Calu3 (cell line): Measurements from ENCODE around the gene MOAP1. TPM values are rescaled to one million over a fixed set of nuclear protein-coding genes. Genes with fewer than 3 reads are reported as not detected.
A peak's percentile ranks its signal among the peaks of the same experiment; 100 is the strongest.

Experiments used
- BruUV-seq: library from RNA; stranded (reverse); fragments of 400-500 nt; replicated peaks from 2 replicates; lab custom pipeline; 2021; lab: Mats Ljungman, UMichigan
- CTCF ChIA-PET: fragments of 300-600 bp; sonication (Branson Sonifier 250); formaldehyde crosslinking; loops from one replicate; lab custom pipeline; 2022; ENCODE audit warnings: antibody characterized with exemption; lab: Charles Lee
- DNase-seq: peaks from one replicate; pipeline ENCODE4 v3.0.0; 2022
- H3K27ac Mint-ChIP-seq: one replicate; pipeline ENCODE4 v1.8.0; 2022; ENCODE audit warnings: mixed read lengths; ENCODE audit not compliant: unreplicated experiment
- H3K27me3 Mint-ChIP-seq: one replicate; pipeline ENCODE4 v1.8.0; 2022; ENCODE audit warnings: mixed read lengths; ENCODE audit not compliant: unreplicated experiment
- H3K36me3 Mint-ChIP-seq: one replicate; pipeline ENCODE4 v1.8.0; 2022; ENCODE audit warnings: mild to moderate bottlenecking, moderate library complexity, mixed read lengths; ENCODE audit not compliant: insufficient read depth, unreplicated experiment
- H3K4me1 Mint-ChIP-seq: one replicate; pipeline ENCODE4 v1.8.0; 2022; ENCODE audit warnings: mild to moderate bottlenecking, low read depth, mixed read lengths; ENCODE audit not compliant: unreplicated experiment
- H3K4me3 Mint-ChIP-seq: one replicate; pipeline ENCODE4 v1.8.0; 2022; ENCODE audit warnings: mild to moderate bottlenecking, low read depth, moderate library complexity, mixed read lengths; ENCODE audit not compliant: unreplicated experiment
- H3K9me3 Mint-ChIP-seq: one replicate; pipeline ENCODE4 v1.8.0; 2022; ENCODE audit warnings: low read depth, mixed read lengths; ENCODE audit not compliant: unreplicated experiment
- intact Hi-C: fragments of 100-400 bp; cut with micrococcal nuclease; formaldehyde crosslinking; loops from one replicate; pipeline ENCODE4 v1.10.0; 2022; ENCODE audit not compliant: unreplicated experiment
- total RNA-seq: library from RNA; stranded (reverse); gene quantifications from 2 replicates; pipeline ENCODE4 v1.2.3, GENCODE V29; 2022
- TF ChIP-seq, protein P1 (sequence below): fragments of 200-600 bp; IDR thresholded peaks from one replicate; pipeline ENCODE4 v1.8.0; 2022; ENCODE audit warnings: antibody characterized with exemption; ENCODE audit not compliant: unreplicated experiment

MOAP1 gene
- total RNA-seq, 1 experiment from 2014 or later: 20.0 TPM

DNA sequence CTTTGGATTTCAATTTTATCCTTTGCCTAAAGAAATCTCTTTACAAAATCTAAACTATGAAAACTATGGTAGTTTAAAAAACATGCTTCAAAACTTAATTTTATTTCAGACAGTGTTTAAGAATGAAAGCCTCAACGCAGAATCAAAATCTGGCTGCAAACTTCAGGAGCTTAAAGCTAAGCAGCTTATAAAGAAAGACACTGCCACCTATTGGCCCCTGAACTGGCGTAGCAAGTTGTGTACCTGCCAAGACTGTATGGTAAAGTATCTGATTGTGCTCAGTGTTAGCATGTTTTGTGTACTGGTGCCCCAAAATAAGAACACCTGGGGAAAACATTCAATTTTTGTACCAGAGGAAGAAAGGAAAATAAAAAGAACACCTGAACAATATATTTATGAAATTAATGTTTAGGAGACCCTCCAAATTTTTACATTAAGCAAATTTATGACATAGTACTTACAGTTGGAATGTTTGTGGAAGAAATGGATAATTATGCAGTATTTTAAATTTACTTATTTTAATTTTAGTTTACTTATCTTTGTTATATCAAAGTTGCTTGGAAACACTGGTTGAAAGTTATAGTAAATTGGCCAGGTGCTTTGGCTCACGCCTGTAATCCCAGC lies 34.5 kb upstream of the MOAP1 start:
- Mint-ChIP-seq H3K9me3 (no peaks in the 10 kb centered on the region), H3K27ac (no peak overlapping the region), H3K36me3 (peaks cover 12% of the 10 kb centered on the region), H3K4me1 (no peaks in the 10 kb centered on the region), H3K27me3 (no peaks in the 10 kb centered on the region), H3K4me3 (no peak overlapping the region)
- CTCF ChIA-PET: interaction anchor here (0.7 to 1.3 kb wide), 9 partner anchors 12 to 338 kb away, joined by 3 to 10 read pairs (median 4); partner anchors contain the start of genes GON7 and UBR7
- no TSS peak for BruUV-seq
- TF ChIP-seq, protein P1, sequence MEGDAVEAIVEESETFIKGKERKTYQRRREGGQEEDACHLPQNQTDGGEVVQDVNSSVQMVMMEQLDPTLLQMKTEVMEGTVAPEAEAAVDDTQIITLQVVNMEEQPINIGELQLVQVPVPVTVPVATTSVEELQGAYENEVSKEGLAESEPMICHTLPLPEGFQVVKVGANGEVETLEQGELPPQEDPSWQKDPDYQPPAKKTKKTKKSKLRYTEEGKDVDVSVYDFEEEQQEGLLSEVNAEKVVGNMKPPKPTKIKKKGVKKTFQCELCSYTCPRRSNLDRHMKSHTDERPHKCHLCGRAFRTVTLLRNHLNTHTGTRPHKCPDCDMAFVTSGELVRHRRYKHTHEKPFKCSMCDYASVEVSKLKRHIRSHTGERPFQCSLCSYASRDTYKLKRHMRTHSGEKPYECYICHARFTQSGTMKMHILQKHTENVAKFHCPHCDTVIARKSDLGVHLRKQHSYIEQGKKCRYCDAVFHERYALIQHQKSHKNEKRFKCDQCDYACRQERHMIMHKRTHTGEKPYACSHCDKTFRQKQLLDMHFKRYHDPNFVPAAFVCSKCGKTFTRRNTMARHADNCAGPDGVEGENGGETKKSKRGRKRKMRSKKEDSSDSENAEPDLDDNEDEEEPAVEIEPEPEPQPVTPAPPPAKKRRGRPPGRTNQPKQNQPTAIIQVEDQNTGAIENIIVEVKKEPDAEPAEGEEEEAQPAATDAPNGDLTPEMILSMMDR: peak; percentile 32
- intact Hi-C loops: no loop called here
- peak; percentile 50 for DNase-seq

DNA sequence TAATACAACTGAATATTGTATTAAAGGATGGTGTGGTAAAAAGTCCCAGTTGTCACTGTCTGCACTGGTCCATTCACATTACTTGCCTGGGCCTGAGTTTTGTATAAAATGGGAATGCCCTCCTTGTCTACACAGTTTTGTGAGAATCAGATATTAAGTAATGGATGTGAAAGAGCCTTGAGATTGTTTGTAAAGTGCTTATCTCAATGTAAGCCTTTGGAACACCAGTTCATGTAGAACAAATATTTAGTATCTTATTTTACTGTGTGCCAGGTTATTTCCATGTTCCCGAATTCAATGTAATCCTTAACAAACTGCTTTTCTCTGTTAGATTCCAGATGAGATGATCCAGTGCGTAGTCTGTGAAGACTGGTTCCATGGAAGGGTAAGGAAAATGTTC lies 29.9 kb upstream of the MOAP1 start:
- Mint-ChIP-seq H3K4me1 (no peaks in the 10 kb centered on the region), H3K27ac (no peak overlapping the region), H3K9me3 (no peaks in the 10 kb centered on the region), H3K4me3 (no peak overlapping the region), H3K27me3 (no peaks in the 10 kb centered on the region), H3K36me3 (peaks cover 10% of the 10 kb centered on the region)
- intact Hi-C loops: no loop called here
- no peak for DNase-seq
- BruUV-seq: no TSS peak
- TF ChIP-seq, protein P1: no peak
- CTCF ChIA-PET: no interaction called here

DNA sequence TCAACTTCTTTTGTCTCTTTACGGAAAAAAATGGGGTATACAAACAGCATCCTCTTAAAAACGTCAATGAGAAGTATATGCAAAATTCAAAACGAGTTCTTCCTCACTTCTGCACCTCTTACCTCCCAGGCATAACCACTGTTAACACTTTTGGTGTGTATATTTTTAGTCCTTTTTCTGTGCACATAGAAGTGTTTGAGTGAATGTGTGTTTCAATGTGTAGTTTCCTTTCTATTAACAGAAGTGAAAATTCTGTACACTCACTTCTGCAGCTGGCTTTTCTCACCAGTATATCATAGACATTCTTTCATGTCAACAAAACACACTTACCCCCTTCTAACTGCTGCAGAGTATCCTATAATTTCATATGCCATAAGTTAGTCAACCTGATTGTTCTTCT lies 27.7 kb upstream of the MOAP1 start:
- Mint-ChIP-seq H3K27ac (no peak overlapping the region), H3K4me1 (peaks cover 8% of the 10 kb centered on the region), H3K4me3 (no peak overlapping the region), H3K9me3 (no peaks in the 10 kb centered on the region), H3K36me3 (peaks cover 13% of the 10 kb centered on the region), H3K27me3 (no peaks in the 10 kb centered on the region)
- no TSS peak for BruUV-seq
- DNase-seq: no peak
- intact Hi-C loops: no loop called here
- TF ChIP-seq, protein P1: no peak
- CTCF ChIA-PET: no interaction called here

DNA sequence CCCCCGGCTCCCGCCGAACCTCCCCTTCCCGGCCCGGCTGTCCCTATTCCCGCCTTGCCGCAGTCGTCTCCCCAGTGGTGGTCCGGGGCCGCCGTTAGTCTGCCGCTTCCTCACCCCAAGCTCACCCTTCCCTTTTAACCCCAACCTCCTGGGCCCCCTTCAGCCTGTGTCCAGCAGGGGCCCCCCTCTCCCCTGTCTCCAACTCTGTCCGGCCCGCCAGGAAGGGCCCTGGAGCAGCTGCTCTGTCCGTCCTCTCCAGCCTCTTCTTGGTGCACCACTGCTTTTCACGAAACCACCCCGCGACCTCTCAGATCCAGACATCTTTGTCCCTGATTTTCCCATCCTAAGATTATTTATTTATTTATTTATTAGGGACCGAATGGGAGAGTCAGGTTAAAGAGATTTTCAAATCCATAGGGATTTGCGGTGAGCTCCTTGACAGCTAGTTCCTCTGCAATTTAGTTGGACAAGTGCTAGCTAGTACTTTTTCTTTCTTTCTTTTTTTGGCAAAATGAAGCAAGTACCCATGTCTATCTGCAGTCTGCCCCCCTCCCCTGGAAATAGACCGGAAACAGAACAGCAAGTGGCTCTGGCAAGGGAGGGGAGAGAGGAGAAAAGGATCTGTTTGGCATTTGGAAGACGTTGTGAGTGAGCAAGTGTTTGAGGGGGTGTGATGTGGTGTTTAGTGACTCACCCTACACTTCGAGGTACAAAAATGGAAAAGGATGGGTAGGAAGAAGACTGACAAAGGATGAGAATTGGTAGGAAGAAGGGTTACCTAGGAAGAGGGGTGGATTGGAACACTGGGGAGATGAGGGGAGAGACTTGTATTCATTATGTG lies 23.0 kb upstream of the MOAP1 start:
- H3K27ac Mint-ChIP-seq: peak overlapping the region; percentile 90
- H3K36me3 Mint-ChIP-seq: peaks cover 32% of the 10 kb centered on the region
- no peaks in the 10 kb centered on the region for H3K27me3 Mint-ChIP-seq
- H3K4me3 Mint-ChIP-seq: peak overlapping the region; percentile 95
- no peaks in the 10 kb centered on the region for H3K9me3 Mint-ChIP-seq
- TSS peak; percentile 48 for BruUV-seq
- peaks cover 8% of the 10 kb centered on the region for H3K4me1 Mint-ChIP-seq
- intact Hi-C loops: loop anchor here (5.0 kb wide), 2 partner anchors 95 to 335 kb away; no protein-coding TSS in a partner anchor
- peak; percentile 69 for DNase-seq
- TF ChIP-seq, protein P1: peak; percentile 38
- CTCF ChIA-PET: interaction anchor here (0.5 to 2.2 kb wide), 11 partner anchors 11 to 413 kb away, joined by 3 to 11 read pairs (median 4); partner anchors contain the start of genes GOLGA5, LYSET and MOAP1
